Measurements from ENCODE around the gene ELN. TPM values are rescaled to one million over a fixed set of nuclear protein-coding genes. Genes with fewer than 3 reads are reported as not detected.
A peak's percentile ranks its signal among the peaks of the same experiment; 100 is the strongest.

ELN gene
- total RNA-seq, 4 donors from 2014 or later: 46.5 to 152 (median 108) TPM

DNA sequence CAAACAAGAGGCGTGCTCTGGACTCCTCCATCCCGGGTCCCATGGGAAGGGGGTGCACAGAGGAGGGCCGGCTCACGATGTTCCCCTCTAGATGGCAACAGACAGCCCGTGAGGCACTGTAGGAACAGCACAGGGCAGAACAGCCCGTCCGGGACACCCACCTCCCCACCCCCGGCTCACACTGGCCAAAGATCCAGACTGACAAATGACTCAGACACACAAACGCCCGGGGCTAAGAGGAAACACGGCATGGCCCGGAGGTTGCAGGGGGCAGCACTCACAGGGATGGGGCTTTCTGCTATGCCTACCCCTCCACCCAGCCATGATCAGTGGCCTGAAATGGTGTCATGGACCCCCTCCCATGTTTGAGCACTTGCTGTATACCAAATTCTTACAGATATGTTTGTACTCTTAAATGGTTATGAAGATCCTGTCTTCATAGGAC is 4.9 kb upstream of the ELN start:
- Histone ChIP-seq H3K27me3 (no peaks in the 10 kb centered on the region), H3K4me1 (peaks cover 0 to 57% (median 25%) of the 10 kb centered on the region in 4 donors), H3K27ac (peak overlapping the region in 2 of 4 donors; percentile 25 to 67), H3K36me3 (no peaks in the 10 kb centered on the region), H3K9me3 (no peaks in the 10 kb centered on the region), H3K4me3 (no peak overlapping the region)
- DNase-seq (ENCODE audit: low spot score in 2 of 2): peak; percentile 70 to 76
- TF ChIP-seq POLR2A (IDR thresholded peaks at IDR 0.05): no peak
- TF ChIP-seq EP300 (IDR thresholded peaks at IDR 0.05): peak in 1 of 2 donors; percentile 80
- TF ChIP-seq, protein P1, sequence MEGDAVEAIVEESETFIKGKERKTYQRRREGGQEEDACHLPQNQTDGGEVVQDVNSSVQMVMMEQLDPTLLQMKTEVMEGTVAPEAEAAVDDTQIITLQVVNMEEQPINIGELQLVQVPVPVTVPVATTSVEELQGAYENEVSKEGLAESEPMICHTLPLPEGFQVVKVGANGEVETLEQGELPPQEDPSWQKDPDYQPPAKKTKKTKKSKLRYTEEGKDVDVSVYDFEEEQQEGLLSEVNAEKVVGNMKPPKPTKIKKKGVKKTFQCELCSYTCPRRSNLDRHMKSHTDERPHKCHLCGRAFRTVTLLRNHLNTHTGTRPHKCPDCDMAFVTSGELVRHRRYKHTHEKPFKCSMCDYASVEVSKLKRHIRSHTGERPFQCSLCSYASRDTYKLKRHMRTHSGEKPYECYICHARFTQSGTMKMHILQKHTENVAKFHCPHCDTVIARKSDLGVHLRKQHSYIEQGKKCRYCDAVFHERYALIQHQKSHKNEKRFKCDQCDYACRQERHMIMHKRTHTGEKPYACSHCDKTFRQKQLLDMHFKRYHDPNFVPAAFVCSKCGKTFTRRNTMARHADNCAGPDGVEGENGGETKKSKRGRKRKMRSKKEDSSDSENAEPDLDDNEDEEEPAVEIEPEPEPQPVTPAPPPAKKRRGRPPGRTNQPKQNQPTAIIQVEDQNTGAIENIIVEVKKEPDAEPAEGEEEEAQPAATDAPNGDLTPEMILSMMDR (IDR thresholded peaks at IDR 0.05): peak in 1 of 5 experiments; percentile 30
- 5 to 23% methylated on average over 9 to 12 of the region's 12 CpGs for WGBS, 2 donors

DNA sequence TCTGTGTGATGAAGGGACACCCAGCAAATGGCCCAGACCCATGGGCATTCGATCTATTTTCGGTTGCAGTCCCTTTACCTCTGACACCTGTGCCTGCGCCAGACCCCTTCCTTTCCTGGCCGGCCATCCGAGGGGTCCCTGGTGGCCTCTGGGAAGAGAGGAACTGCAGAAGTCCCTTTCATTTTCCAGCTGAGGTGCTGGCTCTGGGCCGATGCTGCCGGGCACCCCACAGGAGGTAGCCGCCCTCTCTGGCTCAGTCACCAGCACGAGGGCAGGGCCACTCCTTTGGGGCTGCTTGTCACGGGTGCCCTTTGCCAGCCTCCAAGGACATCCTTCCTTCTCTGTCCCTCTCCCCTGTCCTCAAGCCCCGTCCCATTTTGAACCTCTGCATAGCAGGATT is 4.2 kb upstream of the ELN start:
- Histone ChIP-seq H3K27me3 (no peaks in the 10 kb centered on the region), H3K27ac (peak overlapping the region in 2 of 4 donors; percentile 25 to 67), H3K36me3 (no peaks in the 10 kb centered on the region), H3K4me3 (no peak overlapping the region), H3K4me1 (peaks cover 0 to 63% (median 25%) of the 10 kb centered on the region in 4 donors), H3K9me3 (no peaks in the 10 kb centered on the region)
- no peak for TF ChIP-seq EP300 (IDR thresholded peaks at IDR 0.05)
- no peak for DNase-seq (ENCODE audit: low spot score in 2 of 2)
- WGBS, 2 donors: 77% methylated on average over 11 of the region's 11 CpGs

DNA sequence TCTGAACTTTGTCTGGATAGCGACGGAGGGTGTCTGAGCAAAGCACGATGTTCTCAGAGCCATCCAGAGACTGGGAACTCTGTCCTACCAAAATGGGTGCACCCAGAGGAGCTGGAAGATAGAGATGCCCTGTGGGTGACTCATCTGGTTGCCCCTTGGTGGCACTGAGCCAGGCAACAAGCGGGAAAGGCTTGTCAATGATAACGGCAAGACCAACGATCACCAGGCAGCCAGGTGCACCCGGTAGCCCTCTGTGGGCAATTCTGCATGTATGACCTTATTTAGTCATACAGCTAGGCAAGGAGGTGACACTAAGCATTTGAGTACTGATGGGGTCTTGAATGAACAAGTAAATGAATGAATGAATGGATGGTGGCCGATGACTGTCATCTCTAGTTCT is 2.8 kb upstream of the ELN start:
- Histone ChIP-seq H3K27me3 (no peaks in the 10 kb centered on the region), H3K9me3 (no peaks in the 10 kb centered on the region), H3K4me1 (peaks cover 0 to 77% (median 25%) of the 10 kb centered on the region in 4 donors), H3K36me3 (no peaks in the 10 kb centered on the region), H3K4me3 (no peak overlapping the region), H3K27ac (no peak overlapping the region)
- DNase-seq (ENCODE audit: low spot score in 2 of 2): no peak
- TF ChIP-seq, protein P1 (IDR thresholded peaks at IDR 0.05): no peak
- TF ChIP-seq POLR2A (IDR thresholded peaks at IDR 0.05) (no peak), EP300 (IDR thresholded peaks at IDR 0.05) (no peak)
- 70 to 82% methylated on average over 8 of the region's 8 CpGs for WGBS, 2 donors

DNA sequence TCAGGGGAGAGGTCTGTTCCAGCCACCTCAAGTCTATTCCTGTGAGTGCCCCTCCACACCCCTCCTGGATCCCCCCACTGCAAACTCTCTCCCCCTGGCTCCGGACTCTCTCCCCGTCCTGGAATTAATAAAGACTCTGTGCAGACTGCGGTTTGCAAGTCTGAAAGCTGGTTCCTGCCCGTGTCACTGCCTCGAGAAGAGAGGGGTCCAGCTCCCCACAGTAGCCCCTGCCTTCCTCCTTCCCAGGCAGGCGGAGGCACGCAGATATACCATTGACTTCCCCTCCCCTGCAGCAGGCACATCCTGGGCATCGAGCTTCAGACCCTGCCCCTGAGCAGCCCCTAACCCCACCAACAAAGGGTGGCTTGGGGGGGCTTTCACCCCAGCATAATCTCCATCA is 2.2 kb upstream of the ELN start:
- peaks cover 0 to 83% (median 29%) of the 10 kb centered on the region in 4 donors for H3K4me1 ChIP-seq
- DNase-seq (ENCODE audit: low spot score in 2 of 2): no peak
- H3K27ac ChIP-seq: peak overlapping the region in 1 of 4 donors; percentile 91
- WGBS, 2 donors: 56 to 74% methylated on average over 8 of the region's 8 CpGs
- H3K36me3 ChIP-seq: no peaks in the 10 kb centered on the region
- no peak for TF ChIP-seq POLR2A (IDR thresholded peaks at IDR 0.05)
- no peak for TF ChIP-seq EP300 (IDR thresholded peaks at IDR 0.05)
- TF ChIP-seq, protein P1 (IDR thresholded peaks at IDR 0.05): no peak
- no peak overlapping the region for H3K4me3 ChIP-seq
- no peaks in the 10 kb centered on the region for H3K27me3 ChIP-seq
- no peaks in the 10 kb centered on the region for H3K9me3 ChIP-seq

DNA sequence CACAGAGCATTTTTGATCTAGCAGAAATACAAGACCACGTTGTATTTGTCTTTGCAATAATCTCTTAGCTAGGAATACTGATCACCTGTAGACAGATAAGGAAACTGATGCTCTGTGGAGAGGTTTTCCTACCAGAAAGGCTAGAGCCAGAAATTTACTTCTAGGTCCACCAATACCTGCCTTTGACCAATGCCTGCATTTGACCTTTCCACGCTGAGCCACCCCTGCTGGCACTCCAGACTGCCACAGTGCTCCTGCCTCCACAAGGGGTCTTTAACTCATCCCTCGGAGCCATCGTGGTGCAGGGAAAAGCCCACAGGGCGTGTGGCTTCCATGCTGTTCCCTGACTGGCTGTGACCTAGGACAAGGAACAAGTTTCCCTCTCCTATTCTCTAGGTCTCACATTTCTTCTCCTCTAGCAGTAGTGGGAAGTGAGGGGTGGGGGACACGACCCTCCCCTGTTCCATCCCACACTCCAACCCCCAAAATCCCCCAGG is 1.5 kb upstream of the ELN start:
- TF ChIP-seq POLR2A (IDR thresholded peaks at IDR 0.05) (no peak), EP300 (IDR thresholded peaks at IDR 0.05) (no peak)
- TF ChIP-seq, protein P1 (IDR thresholded peaks at IDR 0.05): no peak

More for the DNA sequence above, 1.5 kb upstream of the ELN start:
- no peaks in the 10 kb centered on the region for H3K27me3 ChIP-seq
- DNase-seq (ENCODE audit: low spot score in 2 of 2): no peak
- no peaks in the 10 kb centered on the region for H3K36me3 ChIP-seq
- WGBS, 2 donors: 34% methylated on average over 6 of the region's 6 CpGs
- H3K27ac ChIP-seq: peak overlapping the region; percentile 78 to 91 (median 90)
- H3K4me1 ChIP-seq: peaks cover 0 to 90% (median 36%) of the 10 kb centered on the region in 4 donors
- no peaks in the 10 kb centered on the region for H3K9me3 ChIP-seq
- H3K4me3 ChIP-seq: no peak overlapping the region
